Activated T-helper 2 cell treated with anti-CD3 and anti-CD28 coated beads, Interferon-gamma antibody, Interleukin-2, Interleukin-4, amounts not matched to agents 10 μg/mL and 5 μg/mL and 100 μg/mL, durations not matched to agents 14 hours and 24 hours and 36 hours (primary cell): Measurements from ENCODE around the gene TARBP1. TPM values are rescaled to one million over a fixed set of nuclear protein-coding genes. Genes with fewer than 3 reads are reported as not detected.

ENCODE experiments used
- DNase-seq: peaks from one replicate; pipeline ENCODE4 v3.0.0; 2021; ENCODE audit warnings: low spot score
- H3K27ac Mint-ChIP-seq: one replicate; pipeline ENCODE4 v1.8.0; 2021; ENCODE audit warnings: mixed read lengths
- H3K27me3 Mint-ChIP-seq: one replicate; pipeline ENCODE4 v1.8.0; 2021; ENCODE audit warnings: low read depth, mixed read lengths
- H3K36me3 Mint-ChIP-seq: one replicate; pipeline ENCODE4 v1.8.0; 2021; ENCODE audit warnings: low read depth, mixed read lengths
- H3K4me1 Mint-ChIP-seq: one replicate; pipeline ENCODE4 v1.8.0; 2021; ENCODE audit warnings: low read depth, mixed read lengths
- H3K4me3 Mint-ChIP-seq: one replicate; pipeline ENCODE4 v1.8.0; 2021; ENCODE audit warnings: low read depth, mild to moderate bottlenecking, moderate library complexity, mixed read lengths
- H3K9me3 Mint-ChIP-seq: one replicate; pipeline ENCODE4 v1.8.0; 2021; ENCODE audit warnings: mixed read lengths
- intact Hi-C: fragments of 100-400 bp; cut with micrococcal nuclease; formaldehyde crosslinking; loops from one replicate; pipeline ENCODE4 v1.15.1; 2023
- total RNA-seq: library from RNA; stranded (reverse); gene quantifications from 2 replicates; pipeline ENCODE4 v1.2.3, GENCODE V29; 2022

TARBP1 gene
- total RNA-seq, 1 donor from 2014 or later = 79.7 TPM

DNA sequence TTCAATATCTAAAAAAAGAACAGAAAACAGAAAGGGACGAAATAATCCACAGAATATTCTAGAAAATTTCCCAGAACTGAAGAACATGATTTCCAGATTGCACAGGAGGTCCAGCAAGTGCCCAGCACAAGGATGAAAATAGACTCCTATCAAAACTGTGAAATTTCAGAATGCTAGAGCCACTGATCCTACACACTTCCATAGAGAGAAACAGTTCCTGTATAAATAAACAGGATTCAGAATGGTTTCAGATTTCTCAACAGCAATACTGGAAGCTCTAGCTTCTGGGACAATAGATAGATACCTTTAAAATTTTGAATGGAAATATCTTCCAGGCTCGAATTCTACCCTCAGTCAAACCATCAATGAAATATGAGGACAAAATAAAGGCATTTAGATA is 4.6 kb downstream of the TARBP1 start:
- peaks cover 26% of the 10 kb centered on the region for H3K36me3 Mint-ChIP-seq
- H3K27me3 Mint-ChIP-seq = no peaks in the 10 kb centered on the region
- H3K4me1 Mint-ChIP-seq = peaks cover 43% of the 10 kb centered on the region
- H3K4me3 Mint-ChIP-seq = no peak overlapping the region
- DNase-seq = no peak
- H3K9me3 Mint-ChIP-seq = no peaks in the 10 kb centered on the region
- intact Hi-C loops = loop anchor here (10.0 kb wide), 1 partner anchor 850 kb away; the partner anchor contains the start of genes ARID4B and GGPS1
- peak overlapping the region; percentile 21 for H3K27ac Mint-ChIP-seq

DNA sequence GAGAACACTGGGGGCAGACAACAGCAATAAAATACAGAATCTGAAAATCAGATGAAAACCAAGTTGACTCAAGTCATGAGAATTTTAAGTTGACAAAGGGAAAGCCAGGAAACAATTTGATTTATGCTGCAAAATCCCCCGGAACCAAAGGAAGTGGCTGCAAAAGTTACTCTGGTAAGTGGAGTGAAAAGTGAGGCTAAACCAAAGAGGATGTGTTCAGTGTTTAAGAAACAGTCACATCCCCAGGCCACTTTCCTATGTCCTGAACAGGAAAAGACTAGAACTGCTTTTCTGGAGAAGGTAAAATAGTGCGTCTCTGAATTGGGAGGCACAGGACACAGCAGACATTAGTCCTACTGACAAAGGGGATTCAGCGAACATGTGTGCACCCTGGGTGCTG is 5.9 kb downstream of the TARBP1 start:
- intact Hi-C loops = loop anchor here (10.0 kb wide), 1 partner anchor 852 kb away; the partner anchor contains the start of genes ARID4B and GGPS1
- Mint-ChIP-seq H3K4me3 (no peak overlapping the region), H3K27ac (peak overlapping the region; percentile 64), H3K27me3 (no peaks in the 10 kb centered on the region), H3K36me3 (peaks cover 34% of the 10 kb centered on the region), H3K4me1 (peaks cover 41% of the 10 kb centered on the region), H3K9me3 (no peaks in the 10 kb centered on the region)
- no peak for DNase-seq

DNA sequence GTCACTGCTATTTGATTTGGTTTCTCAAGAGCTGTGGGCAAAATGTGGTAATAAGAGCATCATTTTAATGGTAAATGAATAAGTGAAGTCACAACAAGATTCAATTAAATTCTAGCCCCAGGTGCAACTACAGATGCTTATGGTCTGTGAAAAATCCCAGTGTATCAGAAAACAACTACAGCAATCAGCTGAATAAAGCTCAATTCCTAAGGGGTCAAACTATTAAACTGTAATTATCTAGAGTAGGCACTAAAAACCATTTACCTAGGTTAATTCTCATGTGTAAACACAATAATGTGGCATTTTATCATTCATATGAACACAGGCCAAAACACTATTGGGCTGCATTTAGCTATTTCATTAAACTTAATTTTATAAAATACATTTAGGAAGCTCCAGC is 9.6 kb downstream of the TARBP1 start:
- H3K27ac Mint-ChIP-seq = no peak overlapping the region
- no peaks in the 10 kb centered on the region for H3K27me3 Mint-ChIP-seq
- H3K4me3 Mint-ChIP-seq = no peak overlapping the region
- intact Hi-C loops = loop anchor here (5.0 kb wide), 1 partner anchor 37 kb away; no protein-coding TSS in a partner anchor
- no peak for DNase-seq
- peaks cover 24% of the 10 kb centered on the region for H3K4me1 Mint-ChIP-seq
- H3K36me3 Mint-ChIP-seq = peaks cover 49% of the 10 kb centered on the region
- H3K9me3 Mint-ChIP-seq = no peaks in the 10 kb centered on the region

DNA sequence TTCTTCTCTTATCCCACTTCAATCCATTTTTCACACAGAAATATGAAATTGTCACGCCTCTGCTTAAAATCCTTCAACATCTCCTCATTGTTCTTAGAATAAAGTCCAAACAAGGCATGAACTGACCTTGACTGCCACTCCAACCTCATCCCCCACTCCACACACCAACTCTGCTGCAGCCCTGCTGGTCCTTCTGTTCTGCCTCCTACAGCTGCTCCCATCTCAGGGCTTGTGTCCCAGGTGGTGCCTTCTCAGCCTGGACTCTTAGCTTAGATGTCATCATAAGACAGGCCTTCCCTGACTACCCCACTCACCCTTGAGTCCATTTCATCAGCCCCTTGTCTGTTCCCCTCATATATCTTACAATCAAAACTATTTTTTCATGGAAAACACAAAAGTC is 10.4 kb downstream of the TARBP1 start:
- Mint-ChIP-seq H3K4me1 (peaks cover 18% of the 10 kb centered on the region), H3K27me3 (no peaks in the 10 kb centered on the region), H3K4me3 (no peak overlapping the region), H3K27ac (no peak overlapping the region), H3K9me3 (no peaks in the 10 kb centered on the region), H3K36me3 (peaks cover 53% of the 10 kb centered on the region)
- DNase-seq = no peak
- intact Hi-C loops = loop anchor here (5.0 kb wide), 1 partner anchor 36 kb away; no protein-coding TSS in a partner anchor

DNA sequence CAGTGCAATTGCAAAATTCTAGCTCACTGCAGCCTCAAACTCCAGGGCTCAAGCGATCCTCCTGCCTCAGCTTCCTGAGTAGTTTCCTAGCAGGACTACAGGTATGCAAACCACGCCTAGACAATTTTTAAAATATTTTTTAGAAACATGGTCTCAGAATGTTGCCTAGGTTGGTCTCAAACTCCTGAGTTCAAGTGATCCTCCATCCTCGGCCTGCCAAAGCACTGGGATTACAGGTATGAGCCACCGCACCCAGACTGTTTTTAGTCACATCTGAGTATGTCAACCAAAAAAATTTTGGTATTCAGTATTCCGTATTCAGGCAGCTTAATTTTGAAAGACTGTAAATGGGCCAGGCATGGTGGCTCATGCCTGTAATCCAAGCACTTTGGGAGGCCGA is 11.2 kb downstream of the TARBP1 start:
- no peaks in the 10 kb centered on the region for H3K9me3 Mint-ChIP-seq
- DNase-seq = no peak
- H3K36me3 Mint-ChIP-seq = peaks cover 61% of the 10 kb centered on the region
- H3K4me1 Mint-ChIP-seq = peaks cover 10% of the 10 kb centered on the region
- intact Hi-C loops = loop anchor here (5.0 kb wide), 1 partner anchor 36 kb away; no protein-coding TSS in a partner anchor
- no peaks in the 10 kb centered on the region for H3K27me3 Mint-ChIP-seq
- H3K4me3 Mint-ChIP-seq = no peak overlapping the region
- no peak overlapping the region for H3K27ac Mint-ChIP-seq

DNA sequence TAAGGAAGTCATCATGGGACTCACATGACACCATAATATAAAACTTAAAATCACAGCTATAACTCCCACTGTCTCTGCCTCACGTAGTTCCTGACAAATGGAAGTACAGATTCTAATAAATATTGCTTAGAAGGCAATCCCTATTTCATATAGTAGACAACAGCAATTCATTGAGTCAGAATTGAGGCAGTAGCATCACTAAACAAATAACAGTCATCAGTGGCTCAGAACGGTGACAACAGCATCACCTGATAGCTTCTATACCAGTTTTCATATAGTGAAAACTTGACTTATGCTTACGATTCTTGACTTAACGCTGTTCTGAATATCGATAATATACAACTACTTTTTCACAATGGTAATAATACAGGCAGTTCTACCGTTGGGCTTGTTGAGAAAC is 12.0 kb downstream of the TARBP1 start:
- no peak overlapping the region for H3K4me3 Mint-ChIP-seq
- no peaks in the 10 kb centered on the region for H3K27me3 Mint-ChIP-seq
- intact Hi-C loops = loop anchor here (5.0 kb wide), 1 partner anchor 35 kb away; no protein-coding TSS in a partner anchor
- DNase-seq = no peak
- H3K9me3 Mint-ChIP-seq = no peaks in the 10 kb centered on the region
- no peak overlapping the region for H3K27ac Mint-ChIP-seq
- peaks cover 67% of the 10 kb centered on the region for H3K36me3 Mint-ChIP-seq
- H3K4me1 Mint-ChIP-seq = peaks cover 8% of the 10 kb centered on the region

DNA sequence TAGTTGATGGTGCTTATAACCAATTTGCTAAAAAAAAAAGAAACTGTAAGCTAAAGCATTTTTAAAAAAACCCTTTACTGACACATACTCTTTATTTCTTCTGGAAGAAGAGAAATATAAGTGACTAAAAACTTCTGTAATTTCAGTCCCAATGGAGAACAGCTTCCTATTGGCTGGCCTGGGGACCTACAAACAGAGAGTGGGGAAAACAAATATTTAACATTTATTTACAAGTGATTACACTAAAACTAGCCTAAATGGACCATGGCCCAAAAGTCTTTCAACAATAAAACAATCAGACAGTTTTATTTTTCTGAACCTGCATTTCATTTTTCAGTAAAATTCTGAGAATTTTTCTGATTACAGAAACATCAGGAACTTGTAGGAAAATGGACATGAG is 15.2 kb downstream of the TARBP1 start:
- DNase-seq = no peak
- Mint-ChIP-seq H3K27ac (no peak overlapping the region), H3K4me3 (no peak overlapping the region), H3K27me3 (no peaks in the 10 kb centered on the region), H3K36me3 (peaks cover 75% of the 10 kb centered on the region), H3K4me1 (peaks cover 8% of the 10 kb centered on the region), H3K9me3 (no peaks in the 10 kb centered on the region)
- intact Hi-C loops = no loop called here

DNA sequence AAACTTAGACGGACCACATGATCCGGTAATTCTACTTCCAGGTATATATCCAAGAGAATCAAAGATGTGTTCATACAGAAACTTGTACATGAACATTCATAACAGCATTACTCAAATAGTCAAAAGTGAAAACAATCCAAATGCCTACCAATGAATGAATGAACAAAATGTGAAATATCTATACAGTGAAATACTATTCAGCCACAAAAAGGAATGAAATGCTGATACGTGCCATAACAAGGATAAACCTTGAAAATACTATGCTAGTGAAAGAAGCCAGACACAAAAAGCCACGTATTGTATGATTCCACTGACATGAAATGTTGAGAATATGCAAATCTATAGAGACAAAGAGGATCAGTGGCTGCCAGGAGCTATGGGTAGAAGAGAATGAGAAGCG is 18.3 kb downstream of the TARBP1 start:
- DNase-seq = no peak
- Mint-ChIP-seq H3K4me1 (peaks cover 4% of the 10 kb centered on the region), H3K9me3 (no peaks in the 10 kb centered on the region), H3K27ac (no peak overlapping the region), H3K4me3 (no peak overlapping the region), H3K36me3 (peaks cover 66% of the 10 kb centered on the region), H3K27me3 (no peaks in the 10 kb centered on the region)
- intact Hi-C loops = no loop called here

DNA sequence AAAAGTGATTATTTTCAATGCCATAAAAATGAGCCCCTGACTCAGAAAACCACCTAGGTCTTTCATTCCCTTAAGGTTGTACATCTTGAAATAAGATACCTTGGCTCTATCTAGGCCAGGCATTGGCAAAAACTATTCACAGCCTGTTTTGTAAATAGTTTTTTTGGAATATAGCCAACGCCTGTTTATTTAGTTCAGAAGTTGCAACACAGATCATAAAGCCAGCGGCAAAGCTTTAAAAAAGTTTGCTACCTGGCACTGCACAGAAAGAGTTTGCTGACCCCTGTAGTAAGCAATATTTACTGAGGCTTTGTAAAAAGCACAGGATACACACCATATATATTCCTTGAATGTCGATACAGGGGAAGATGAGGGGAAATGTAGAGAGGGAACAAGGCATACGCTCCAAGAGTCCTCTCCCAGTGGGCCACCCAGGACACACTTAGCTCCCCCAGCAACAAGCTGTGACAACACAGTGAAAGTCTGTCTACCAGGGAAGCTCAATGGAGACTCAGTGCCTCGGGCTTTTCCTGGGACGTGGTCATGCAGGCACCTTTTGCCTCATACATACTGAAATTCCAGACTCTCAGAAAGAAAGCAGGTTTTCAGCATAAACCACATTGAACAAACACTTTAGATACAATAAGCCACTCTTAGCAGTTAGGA is 20.5 kb downstream of the TARBP1 start:
- H3K4me1 Mint-ChIP-seq = peaks cover 4% of the 10 kb centered on the region

DNA sequence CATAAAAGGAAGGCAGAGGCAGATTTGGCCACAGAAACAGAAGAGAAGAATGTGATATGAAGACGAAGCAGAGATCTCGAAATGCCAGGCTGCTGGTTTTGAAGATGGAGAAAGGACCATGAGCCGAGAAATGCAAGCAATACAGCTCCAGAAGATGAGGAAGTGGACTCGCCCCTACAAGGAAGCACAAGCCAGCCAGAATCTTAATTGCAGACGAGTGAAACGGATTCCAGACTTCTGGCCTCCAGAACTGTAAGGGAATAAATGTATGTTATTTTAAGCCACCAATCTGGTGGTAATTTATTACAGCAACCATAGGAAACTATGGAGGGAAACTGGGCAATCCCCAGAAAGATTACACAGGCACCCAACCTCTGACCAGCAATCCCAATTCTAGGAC is 24.1 kb downstream of the TARBP1 start:
- Mint-ChIP-seq H3K27ac (no peak overlapping the region), H3K4me3 (no peak overlapping the region), H3K9me3 (no peaks in the 10 kb centered on the region), H3K4me1 (peaks cover 10% of the 10 kb centered on the region), H3K36me3 (peaks cover 58% of the 10 kb centered on the region), H3K27me3 (no peaks in the 10 kb centered on the region)
- DNase-seq = no peak
- intact Hi-C loops = no loop called here

More for the DNA sequence above, 20.5 kb downstream of the TARBP1 start:
- H3K36me3 Mint-ChIP-seq = peaks cover 69% of the 10 kb centered on the region
- no peaks in the 10 kb centered on the region for H3K9me3 Mint-ChIP-seq
- no peak overlapping the region for H3K4me3 Mint-ChIP-seq
- no peak overlapping the region for H3K27ac Mint-ChIP-seq
- no peaks in the 10 kb centered on the region for H3K27me3 Mint-ChIP-seq
- intact Hi-C loops = no loop called here
- DNase-seq = no peak

DNA sequence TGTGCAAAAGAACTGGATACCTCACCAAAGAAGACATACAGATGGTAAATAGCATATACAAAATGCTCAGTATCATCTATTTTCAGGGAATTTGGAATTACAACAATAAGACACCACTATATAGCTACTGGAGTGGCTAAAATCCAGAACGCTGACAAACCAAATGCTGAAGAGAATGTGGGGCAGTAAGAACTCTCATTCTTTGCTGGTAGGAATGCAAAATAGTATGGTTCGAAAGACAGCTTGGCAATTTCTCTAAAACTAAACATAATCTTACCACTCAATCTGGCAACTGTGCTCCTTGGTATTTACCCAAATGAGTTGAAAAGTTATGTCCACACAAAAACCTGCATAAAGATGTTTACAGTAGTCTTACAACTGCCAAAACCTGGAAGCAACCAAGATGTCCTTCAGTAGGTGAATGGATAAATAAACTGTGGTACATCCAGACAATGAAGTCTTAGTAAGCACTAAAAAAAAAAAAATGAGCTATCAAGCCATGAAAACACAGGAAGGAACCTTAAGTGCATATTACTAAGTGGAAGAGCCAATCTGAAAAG is 26.5 kb downstream of the TARBP1 start:
- no peaks in the 10 kb centered on the region for H3K9me3 Mint-ChIP-seq
- DNase-seq = no peak
- peaks cover 65% of the 10 kb centered on the region for H3K36me3 Mint-ChIP-seq
- no peaks in the 10 kb centered on the region for H3K27me3 Mint-ChIP-seq
- H3K4me3 Mint-ChIP-seq = no peak overlapping the region
- peaks cover 10% of the 10 kb centered on the region for H3K4me1 Mint-ChIP-seq
- intact Hi-C loops = no loop called here
- H3K27ac Mint-ChIP-seq = peak overlapping the region; percentile 53

DNA sequence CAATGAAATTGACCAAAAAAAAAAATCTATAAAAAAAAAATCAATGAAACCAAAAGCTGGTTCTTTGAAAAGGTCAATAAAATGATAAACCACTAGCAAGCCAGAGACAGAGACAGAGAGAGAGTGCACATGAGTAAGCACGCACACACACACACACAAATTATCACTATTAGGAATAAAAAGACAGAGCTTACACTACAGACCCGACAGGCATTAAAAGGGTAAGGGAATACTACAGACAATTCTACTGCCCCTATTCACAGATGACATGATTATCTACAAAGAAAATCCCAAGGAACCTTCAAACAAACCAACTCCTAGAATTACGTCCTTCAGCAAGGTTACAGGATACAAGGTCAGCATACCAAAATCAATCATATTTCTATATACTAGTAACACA is 38.6 kb downstream of the TARBP1 start:
- H3K9me3 Mint-ChIP-seq = peaks cover 24% of the 10 kb centered on the region
- no peak for DNase-seq
- H3K4me1 Mint-ChIP-seq = peaks cover 5% of the 10 kb centered on the region
- intact Hi-C loops = no loop called here
- H3K27ac Mint-ChIP-seq = no peak overlapping the region
- no peak overlapping the region for H3K4me3 Mint-ChIP-seq
- no peaks in the 10 kb centered on the region for H3K27me3 Mint-ChIP-seq
- H3K36me3 Mint-ChIP-seq = peaks cover 89% of the 10 kb centered on the region

DNA sequence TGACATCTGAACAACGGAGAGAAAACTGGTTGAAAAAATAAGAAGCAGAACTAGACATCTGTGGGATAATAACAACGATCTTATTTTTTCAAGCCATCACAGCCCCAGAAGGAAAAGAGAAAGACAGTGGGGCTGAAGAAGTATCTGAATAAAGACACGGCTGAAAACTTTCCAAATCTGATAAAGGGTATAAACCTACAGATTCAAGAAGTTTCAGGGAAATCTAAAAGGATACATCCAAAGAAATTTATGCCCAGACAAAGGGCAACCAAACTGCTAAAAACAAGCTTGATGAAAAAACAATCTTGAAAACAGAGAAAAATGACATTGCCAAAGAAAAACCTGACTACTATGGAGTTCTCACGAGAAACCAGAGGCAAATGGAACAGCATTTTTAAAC is 40.4 kb downstream of the TARBP1 start:
- Mint-ChIP-seq H3K27ac (no peak overlapping the region), H3K4me1 (peaks cover 12% of the 10 kb centered on the region), H3K4me3 (no peak overlapping the region), H3K36me3 (peaks cover 87% of the 10 kb centered on the region), H3K9me3 (peaks cover 24% of the 10 kb centered on the region), H3K27me3 (no peaks in the 10 kb centered on the region)
- intact Hi-C loops = no loop called here
- DNase-seq = no peak
